ENCODE results near the gene MYLIP. TPM values are rescaled to one million over a fixed set of nuclear protein-coding genes. Genes with fewer than 3 reads are reported as not detected.

MYLIP gene
- total and polyA plus RNA-seq, 2 of the 4 experiments (the other 2 are of a cell fraction) = 1.8 to 3.2 TPM

- Histone ChIP-seq H2AK9ac (replicated peaks; ENCODE audit: low read depth, low read length, poor library complexity) (no peak overlapping the region), H4K91ac (ENCODE audit: insufficient read depth, low read depth, low read length) (no peak overlapping the region), H3K4me1 (ENCODE audit: control insufficient read depth, insufficient read depth, low read length) (no peaks in the 10 kb centered on the region), H2BK5ac (ENCODE audit: low read depth, low read length, poor library complexity, severe bottlenecking) (no peak overlapping the region), H3K9me1 (ENCODE audit: insufficient read depth, low read length) (no peaks in the 10 kb centered on the region), H2AK5ac (ENCODE audit: low read depth, low read length) (no peak overlapping the region), H3K14ac (replicated peaks; ENCODE audit: low read depth, low read length) (no peak overlapping the region), H3K27ac (ENCODE audit: insufficient read depth, low read length) (no peak overlapping the region), H3K36me3 (ENCODE audit: control insufficient read depth, insufficient read depth, low read length) (no peaks in the 10 kb centered on the region), H4K8ac (ENCODE audit: low read depth in 2 of 2, low read length in 2 of 2) (no peak overlapping the region), H3K9ac (ENCODE audit: low read depth, low read length) (no peak overlapping the region), H2BK20ac (ENCODE audit: low read depth, low read length) (no peak overlapping the region), H3K27me3 (ENCODE audit: control insufficient read depth, insufficient read depth, low read length) (peaks cover 29% of the 10 kb centered on the region), H3K4me2 (ENCODE audit: low read depth, low read length) (no peak overlapping the region), H2BK120ac (ENCODE audit: low read depth, low read length) (no peak overlapping the region), H3K23ac (ENCODE audit: low read depth, low read length) (no peak overlapping the region), H3K79me1 (ENCODE audit: low read depth in 1 of 2, low read length in 2 of 2) (no peaks in the 10 kb centered on the region), H3K18ac (ENCODE audit: low read depth, low read length) (no peak overlapping the region), H2BK15ac (ENCODE audit: low read depth, low read length) (no peak overlapping the region), H3K4ac (ENCODE audit: low read depth, low read length) (no peak overlapping the region), H4K5ac (ENCODE audit: low read depth, low read length) (no peak overlapping the region), H3K9me3 (ENCODE audit: control insufficient read depth, insufficient read depth, low read length) (no peaks in the 10 kb centered on the region), H3K56ac (ENCODE audit: extremely low read depth, insufficient read depth, low read length) (no peak overlapping the region), H3K4me3 (ENCODE audit: insufficient read depth, low read depth, low read length) (no peak overlapping the region), H2AFZ (replicated peaks; ENCODE audit: low read length, poor library complexity) (no peak overlapping the region), H4K20me1 (ENCODE audit: insufficient read depth, low read length) (no peaks in the 10 kb centered on the region)
- POLR2A ChIA-PET (ENCODE audit: unreplicated experiment) = no interaction called here
- in situ Hi-C loops (cut with MboI; ENCODE audit: low sequenced_read_pairs) = no loop called here
- BruUV-seq (replicated peaks) = no TSS peak
- intact Hi-C loops (cut with micrococcal nuclease) = no loop called here
- TF ChIP-seq MAZ (IDR thresholded peaks at IDR 0.05; ENCODE audit: borderline replicate concordance, low read depth, low read length) (no peak), CHD1 (IDR thresholded peaks at IDR 0.05; ENCODE audit: low read depth, low read length) (no peak), MAFK (IDR thresholded peaks at IDR 0.05; ENCODE audit: low read depth, low read length) (peak; percentile 87)
- WGBS, 2 experiments (ENCODE audit: extremely low coverage in 2 of 2, insufficient read length in 1 of 2) = no CpG with 5 or more reads among the region's 4 CpGs
- no peak for DNase-seq
- no peak for ATAC-seq (ENCODE audit: low read depth)
- CTCF ChIA-PET = interaction anchor here (1.3 kb wide), 1 partner anchor 10 kb away, joined by 3 read pairs; the partner anchor contains the start of gene MYLIP
- dilution Hi-C loops (cut with HindIII; ENCODE audit: low sequenced_read_pairs, unreplicated experiment) = no loop called here
These were observed 10.1 kb upstream of the MYLIP start for GRCh38 chr6:16118825-16119224.
